GM19240 (cell line): ENCODE measurements around the gene OFD1.

Experiments
- DNase-seq: peaks from one replicate; pipeline ENCODE4 v3.0.0; 2011; ENCODE audit warnings: low spot score; ENCODE audit not compliant: insufficient read length

Gene OFD1, protein sequence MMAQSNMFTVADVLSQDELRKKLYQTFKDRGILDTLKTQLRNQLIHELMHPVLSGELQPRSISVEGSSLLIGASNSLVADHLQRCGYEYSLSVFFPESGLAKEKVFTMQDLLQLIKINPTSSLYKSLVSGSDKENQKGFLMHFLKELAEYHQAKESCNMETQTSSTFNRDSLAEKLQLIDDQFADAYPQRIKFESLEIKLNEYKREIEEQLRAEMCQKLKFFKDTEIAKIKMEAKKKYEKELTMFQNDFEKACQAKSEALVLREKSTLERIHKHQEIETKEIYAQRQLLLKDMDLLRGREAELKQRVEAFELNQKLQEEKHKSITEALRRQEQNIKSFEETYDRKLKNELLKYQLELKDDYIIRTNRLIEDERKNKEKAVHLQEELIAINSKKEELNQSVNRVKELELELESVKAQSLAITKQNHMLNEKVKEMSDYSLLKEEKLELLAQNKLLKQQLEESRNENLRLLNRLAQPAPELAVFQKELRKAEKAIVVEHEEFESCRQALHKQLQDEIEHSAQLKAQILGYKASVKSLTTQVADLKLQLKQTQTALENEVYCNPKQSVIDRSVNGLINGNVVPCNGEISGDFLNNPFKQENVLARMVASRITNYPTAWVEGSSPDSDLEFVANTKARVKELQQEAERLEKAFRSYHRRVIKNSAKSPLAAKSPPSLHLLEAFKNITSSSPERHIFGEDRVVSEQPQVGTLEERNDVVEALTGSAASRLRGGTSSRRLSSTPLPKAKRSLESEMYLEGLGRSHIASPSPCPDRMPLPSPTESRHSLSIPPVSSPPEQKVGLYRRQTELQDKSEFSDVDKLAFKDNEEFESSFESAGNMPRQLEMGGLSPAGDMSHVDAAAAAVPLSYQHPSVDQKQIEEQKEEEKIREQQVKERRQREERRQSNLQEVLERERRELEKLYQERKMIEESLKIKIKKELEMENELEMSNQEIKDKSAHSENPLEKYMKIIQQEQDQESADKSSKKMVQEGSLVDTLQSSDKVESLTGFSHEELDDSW

DNA sequence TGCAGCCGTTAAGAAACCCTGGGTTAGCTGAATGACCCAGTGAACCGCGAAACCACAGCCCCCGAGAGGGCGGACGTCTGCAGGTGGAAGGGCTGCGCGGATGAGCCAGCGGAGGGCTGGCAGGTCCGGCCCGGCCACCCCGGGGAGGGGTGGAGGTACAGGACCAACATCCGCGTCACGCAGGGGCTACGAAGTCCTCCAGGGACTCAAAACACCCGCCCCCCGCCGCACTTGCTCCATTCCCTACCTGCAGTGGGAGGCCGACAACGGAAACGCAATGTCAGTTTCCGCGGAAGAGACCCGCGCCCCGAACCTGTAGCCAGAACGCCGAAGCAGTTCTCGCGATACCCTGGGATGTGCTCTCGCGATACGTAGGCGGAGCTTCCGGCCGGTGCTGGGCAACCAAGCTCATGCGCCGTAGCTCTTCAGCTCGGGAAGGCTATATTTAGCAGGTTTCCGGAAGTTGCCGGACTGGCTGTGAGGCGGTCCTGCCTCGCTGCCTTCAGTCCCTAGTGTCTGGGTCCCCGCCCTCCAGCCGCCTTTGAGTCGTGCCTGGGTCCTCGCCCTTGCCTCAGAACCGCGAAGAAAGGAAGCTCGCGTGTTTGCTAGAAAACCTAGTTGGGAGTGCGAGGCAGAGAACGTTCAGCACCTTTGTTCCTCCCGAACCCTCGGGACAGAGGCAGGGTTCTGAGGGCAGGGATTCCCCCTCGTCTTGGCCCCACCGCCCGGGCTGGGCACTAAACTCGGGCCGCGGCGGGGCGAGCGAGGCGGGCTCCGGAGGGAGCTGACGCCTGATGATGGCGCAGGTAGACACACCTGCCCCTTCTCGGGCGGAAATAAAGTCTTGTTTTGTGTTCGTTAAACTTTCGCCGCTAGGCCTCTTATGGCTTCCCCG lies at the start of gene OFD1, which contains the start of gene TRAPPC2:
Gene OFD1 (plus strand): TSS at position 471 of the 895 bp plus-strand sequence. CDS start 324 bp downstream, at position 795.
Gene TRAPPC2 (minus strand): TSS at position 343 of the 895 bp plus-strand sequence. CDS start 14,657 bp downstream, outside the sequence.
- DNase-seq, result peak; percentile 56

DNA sequence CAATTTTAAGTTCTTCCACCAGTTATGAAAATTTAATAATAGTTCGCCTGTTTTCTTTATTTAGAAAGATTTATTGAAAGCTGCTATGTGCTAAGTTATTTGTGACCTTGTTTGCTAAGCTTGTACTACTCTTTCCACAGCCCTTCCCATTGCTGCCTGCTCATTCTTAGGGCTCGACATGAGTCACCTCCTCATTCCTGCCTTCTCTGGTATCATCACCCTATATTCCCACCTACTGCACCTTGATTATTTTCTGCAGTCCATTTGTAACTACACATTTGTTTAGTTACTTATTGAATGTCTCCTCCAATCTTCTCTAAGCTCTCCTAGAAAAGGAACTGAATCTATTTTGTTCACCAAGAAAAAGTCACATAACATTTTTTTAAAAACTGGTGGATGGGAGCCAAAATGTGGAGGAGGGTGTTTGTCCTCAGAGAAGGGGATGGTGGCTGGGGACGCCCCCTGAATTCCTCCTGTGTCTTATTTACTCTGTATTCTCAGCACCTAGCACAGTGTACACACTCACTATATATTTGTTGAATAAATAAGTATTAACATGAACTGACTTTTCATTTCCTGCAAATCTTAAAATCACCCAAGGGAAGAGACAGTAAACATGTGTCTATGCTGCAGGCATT lies 49.3 kb upstream of the OFD1 start:
- no peak for DNase-seq

DNA sequence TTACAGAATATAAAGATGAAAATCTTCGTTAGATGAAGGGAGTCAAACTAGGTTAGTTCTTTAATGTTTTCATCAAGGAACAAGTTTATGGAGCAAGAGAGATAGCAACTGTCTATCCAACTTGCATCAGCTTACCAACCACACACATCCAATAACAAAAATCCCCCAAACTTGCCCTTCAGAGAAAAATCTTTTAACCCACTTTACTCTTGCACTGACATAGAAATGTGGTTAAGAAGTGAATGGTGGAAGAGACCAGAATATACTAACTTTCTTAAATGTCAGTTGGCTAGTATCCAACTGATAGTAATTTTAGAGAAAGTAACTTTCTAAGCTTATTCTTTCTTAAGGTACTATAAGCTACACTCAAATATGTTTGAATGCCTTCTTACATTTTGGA lies 47.3 kb upstream of the OFD1 start:
- no peak for DNase-seq

DNA sequence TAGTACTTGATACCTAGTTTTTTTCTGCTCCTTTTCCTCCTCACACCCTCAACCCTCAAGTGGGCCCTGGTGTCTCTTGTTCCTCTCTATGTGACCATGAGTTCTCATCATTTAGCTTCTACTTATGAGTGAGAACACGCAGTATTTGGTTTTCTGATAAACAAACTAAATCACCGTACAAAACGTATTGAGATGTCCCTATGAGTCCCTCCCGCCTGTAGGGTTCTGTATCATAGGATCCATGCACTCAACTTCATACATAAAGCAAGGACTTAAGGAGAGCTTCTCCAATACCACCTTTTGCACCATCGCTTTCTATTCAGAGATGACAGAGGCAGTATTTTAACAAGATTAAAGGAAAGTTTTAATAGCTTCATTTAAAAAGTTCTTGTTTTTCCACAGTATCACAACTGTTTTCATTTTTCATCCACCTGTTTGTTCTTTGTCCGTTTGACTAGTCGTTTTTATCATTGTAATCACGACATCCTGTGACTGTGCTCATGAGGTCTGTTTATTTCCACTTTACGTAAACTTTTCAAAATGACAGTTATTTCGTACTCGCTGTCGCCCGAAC lies 46.1 kb upstream of the OFD1 start:
- no peak for DNase-seq

DNA sequence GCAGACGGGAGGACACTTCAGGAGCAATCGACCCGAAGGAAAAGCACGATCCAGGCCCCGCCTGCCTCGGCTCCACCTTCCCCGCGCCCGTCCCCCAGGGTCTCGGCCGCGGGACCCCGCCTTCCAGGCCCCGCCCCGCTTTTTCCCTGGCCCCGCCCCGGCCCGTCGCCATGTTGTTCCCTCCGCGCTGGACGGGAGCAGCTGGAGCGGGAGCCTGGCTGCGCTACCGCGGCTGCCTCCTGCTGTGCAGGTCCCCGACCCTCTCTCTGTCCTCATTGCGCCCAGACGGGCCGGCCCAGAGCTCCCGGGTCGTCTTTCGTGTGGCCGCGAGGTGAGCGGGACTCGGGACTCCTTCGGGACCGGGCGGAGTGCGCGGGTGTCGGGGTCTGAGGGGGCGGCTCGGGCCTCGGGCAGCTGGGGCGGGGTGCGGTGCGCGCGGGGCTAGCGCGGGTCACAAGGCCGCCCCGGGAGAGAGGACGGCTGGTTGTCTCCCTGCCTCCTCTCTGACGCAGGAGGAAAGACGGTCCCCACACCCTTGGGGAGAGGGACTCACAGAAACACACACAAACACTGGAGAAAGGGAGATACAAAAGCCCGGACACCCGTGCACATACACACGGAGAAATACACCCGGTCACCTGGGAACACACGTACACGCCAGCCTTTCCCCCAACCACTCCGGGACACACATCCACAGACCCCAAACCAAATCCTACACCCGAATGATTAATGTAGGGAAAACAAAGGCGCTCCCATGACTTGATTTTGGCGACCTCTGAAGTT lies 45.4 kb upstream of the OFD1 start, which contains the start of gene RAB9A:
Gene RAB9A (plus strand): TSS at position 171 of the 783 bp plus-strand sequence. CDS start 19,619 bp downstream, outside the sequence.
- no peak for DNase-seq

DNA sequence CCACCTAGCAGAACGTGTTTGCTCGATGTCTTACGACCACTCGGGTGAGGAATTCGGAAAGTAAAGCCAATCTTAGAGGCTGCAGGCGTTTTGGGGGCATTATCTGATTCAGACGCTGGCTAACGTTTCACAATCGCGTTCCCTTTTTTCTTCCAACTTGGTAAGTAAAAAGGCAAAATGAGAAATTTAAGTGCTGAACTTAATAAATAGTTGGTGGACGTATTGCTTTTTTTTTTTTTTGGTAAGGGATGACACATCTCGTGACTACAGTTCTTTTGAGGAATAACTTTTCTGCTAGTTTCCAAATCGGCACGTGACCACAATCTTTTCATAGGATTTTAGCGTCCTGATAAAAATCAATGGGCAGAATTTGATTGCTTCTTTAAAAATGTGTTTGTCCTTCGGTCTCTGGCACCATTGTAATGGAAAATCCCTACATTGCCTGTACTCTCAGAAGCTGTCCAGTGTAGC lies 44.8 kb upstream of the OFD1 start:
- no peak for DNase-seq

DNA sequence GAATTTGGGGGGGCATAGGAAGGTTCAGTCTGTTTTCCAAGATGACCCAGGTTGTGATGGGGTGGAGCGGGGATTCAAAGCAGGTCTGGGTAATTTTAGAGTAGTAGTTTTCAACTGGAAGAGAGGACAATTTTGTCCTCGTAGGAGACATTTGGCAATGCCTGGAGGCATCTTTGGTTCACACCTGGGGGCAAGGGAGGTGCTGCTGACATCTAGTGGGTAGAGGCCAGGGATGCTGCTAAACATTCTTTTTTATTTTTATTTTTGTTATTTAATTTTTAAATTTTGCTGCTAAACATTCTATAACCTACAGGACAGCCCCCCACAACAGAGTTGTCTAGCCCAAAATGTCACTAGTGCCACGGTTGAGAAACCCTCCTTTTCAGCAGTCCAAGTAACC lies 43.7 kb upstream of the OFD1 start:
- DNase-seq, result no peak

DNA sequence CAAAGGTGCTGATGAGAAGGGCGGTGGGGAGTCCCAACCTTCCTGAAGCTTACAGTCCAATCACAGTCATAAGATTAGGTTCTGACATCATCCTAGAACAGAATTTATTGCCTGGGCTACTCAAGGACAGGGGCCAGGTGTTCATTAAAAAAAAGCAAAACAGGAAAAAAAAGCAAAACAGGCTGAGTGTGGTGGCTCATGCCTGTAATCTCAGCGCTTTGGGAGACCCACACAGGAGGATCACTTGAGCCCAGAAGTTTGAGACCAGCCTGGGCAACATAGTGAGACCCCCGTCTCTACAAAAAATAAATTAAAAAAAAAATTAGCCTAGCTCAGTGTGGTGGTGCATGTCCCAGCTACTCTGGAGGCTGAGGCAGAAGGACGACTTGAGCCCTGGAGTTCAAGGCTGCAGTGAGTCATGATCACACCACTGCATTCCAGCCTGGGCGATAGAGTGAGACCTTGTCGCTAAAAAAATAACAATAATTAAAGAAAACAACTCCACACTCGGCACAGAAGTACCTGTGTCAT lies 42.6 kb upstream of the OFD1 start:
- no peak for DNase-seq

DNA sequence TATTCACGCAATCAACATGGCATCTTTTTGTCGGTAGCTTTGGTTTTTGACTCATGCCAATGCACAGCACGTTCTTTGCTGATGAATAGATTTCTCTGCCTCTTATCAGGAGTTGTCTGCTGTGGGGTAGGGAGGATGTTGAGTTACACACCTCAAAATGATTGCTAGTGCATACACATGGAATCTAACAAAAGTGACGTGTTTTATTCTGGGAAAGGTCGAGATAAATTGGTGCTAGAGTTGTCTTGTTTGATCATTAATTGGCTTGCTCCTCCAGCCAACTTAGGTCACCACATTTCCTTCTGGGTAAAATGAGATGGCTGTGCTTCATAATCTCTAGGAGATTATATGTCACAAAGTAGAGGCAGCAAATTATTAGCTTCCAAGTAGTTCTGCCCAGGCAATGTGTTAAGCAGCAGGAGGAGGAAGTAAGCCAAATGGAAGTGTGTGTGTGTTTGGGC lies 41.7 kb upstream of the OFD1 start:
- DNase-seq, result no peak

DNA sequence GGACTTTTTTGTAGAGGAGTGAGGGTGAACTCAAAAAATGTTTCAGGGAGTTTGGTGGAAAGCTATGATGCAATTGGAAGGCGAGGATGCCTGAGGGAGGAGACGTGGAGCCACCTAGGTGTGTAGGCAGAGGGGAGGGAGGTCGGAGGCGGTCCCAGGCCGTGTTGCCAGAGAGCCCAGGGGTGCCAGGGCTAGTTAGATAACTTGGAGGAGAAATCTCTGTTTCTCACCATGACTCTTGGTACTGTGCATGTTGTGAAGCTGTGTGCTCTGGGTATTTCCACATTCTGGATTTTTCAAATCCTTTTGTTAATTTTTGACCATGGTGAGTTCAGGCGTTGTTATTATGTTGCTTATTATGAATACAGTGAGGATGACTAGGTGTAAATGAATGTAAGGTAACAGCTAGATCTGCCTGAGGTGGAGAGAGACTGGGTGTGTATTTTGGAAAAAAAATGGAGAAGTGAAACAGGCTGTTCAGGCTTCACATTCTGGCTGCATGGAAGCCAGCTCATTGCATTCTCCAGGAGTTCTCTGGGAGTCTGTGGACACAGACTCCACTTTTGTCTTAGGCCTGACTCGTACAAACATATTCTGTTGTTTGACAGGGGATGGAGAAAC lies 41.1 kb upstream of the OFD1 start:
- DNase-seq, result no peak

DNA sequence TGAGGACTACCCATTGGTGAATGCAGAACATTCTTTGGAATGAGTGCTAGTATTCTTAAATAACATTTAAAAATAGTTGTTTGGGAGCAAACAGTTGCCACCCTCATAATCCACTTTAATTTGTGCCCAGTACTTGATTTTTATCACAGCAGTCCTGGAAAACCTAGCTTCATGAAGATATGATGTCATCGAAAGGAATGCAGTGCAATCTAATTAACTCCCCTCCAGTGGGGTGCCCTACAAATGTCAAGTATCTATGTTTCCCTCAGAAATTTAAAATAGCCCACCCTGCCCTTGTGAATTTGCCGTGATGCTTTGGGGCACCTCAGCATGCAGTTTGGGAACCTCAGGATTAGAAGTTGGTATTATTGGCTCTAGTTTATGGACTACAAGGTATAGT lies 40.2 kb upstream of the OFD1 start:
- no peak for DNase-seq

DNA sequence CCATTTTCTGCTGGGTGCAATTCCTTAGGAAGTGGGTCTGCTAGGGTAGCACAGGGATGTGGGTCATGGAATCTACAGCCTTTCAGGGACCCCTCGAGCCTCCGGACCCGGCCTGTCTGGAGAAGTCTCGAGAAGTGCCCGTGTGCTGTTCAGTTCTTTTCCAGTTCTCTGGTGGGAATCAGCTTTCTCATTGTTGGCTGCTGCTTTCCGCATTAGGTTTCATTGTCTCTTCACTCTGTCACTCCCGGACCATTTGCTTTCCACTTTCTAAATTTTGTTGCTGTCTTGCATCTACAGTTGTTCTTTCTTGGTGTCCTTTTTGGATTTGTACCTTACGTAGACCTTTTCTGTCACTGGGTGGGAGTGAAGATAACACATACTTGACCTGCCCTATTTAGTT lies 39.6 kb upstream of the OFD1 start:
- DNase-seq, result no peak

DNA sequence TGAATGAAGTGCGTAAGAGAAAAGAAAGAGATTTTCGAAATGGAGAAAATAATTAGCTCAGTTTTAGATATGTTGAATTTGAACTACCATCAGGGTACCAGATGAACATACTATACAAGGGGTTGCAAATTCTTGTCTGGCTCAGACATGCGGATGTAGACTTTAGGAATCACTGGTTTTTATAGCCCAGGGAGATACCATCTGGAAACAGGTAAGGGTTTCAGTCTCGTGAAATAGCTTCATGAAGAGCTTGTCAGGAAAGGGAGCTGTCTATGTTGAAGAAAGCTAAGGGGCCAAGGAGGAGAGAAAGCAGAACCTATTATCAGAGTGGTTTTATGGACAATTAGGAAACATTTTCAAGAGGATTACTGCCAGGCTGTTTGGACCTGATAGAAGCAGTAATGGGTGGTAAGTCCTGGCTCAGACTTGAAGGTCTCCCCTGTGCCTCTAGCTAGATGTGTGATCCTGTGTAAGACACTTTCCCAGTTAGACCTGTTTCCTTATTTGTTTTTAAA lies 38.9 kb upstream of the OFD1 start:
- no peak for DNase-seq

DNA sequence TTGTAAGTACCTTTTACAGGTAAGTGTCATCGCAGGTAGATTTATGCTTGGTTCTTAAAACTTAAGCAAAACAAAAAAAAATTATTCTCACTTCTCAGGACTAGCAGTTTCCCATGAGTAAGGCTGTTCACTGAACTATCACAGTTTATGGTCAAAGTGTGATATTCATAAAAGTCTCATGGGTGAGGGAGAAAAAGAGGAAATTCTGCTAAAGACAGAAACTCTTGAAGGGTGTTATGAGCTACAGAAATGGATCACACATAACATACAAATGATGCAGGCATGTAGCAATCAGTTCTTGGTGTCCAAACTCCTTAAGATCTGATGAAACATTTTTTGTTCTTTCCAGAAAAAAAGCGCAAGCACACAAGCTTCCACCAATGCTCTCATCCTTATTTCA lies 37.1 kb upstream of the OFD1 start:
- no peak for DNase-seq

DNA sequence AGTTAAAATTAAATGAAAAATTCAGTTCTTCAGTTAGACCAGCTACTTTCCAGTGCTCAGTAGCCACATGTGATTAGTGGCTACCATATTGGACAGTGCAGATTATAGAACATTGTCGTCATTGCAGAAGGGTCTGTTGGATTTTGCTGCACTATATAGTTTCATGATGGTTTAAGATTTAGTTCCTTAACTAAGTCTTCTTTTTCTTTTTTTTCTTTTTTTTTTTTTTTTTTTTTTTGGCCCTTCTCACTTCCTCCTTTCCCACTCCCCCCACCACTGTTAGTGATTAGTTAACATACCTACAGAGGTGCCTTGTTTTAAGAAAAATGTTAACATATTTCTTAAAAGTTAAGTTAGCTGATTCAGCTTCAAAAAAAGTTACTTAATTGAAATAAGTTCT lies 36.6 kb upstream of the OFD1 start:
- DNase-seq, result no peak

DNA sequence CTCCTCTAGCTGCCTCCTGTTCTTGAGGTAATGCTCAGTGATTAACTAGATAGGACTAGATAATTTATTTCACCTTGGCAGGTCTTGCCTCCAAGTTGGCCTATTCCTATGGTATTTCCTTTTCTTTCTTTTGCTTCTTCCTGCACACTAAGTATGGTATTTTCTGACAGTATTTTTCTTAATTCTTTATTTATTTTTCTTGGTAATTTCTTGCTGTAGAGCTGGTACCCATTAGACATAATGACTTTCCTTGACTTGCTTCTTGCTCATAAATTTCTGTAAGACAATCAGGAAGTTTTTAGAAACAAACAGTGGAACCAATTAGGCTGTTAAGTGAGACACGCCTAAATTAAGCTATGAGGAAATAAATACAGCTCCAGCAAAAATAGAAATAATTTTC lies 36.1 kb upstream of the OFD1 start:
- DNase-seq, result no peak

DNA sequence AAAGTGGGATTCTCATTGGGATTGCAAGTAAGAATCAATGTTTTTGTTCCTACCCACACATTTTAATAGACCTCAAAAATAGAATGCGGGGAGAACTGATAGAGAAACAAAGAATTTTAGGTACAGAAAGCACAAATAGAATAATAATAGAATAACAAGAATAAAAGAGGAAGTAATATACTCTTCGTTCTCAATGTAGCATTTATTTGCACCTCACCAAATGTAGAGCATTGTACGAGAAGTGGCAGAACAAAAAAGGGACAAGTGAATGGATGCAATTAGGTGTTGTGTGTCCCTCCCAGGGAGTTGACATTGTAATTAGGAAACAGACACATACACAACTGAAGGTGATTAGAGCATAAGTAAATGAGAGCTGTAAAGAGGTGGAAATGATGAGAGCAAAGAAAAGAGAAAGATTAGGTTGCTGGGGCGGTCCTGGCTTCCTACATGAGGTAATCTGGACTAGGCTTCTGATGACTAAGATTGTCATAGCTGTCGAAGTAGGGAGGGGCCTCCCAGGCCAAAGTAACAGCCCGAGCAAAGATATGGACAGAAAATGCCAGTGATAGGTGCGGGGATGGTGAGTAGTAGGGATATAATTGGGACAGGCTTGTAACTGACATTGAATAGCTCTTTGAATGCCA lies 35.2 kb upstream of the OFD1 start:
- DNase-seq, result no peak

DNA sequence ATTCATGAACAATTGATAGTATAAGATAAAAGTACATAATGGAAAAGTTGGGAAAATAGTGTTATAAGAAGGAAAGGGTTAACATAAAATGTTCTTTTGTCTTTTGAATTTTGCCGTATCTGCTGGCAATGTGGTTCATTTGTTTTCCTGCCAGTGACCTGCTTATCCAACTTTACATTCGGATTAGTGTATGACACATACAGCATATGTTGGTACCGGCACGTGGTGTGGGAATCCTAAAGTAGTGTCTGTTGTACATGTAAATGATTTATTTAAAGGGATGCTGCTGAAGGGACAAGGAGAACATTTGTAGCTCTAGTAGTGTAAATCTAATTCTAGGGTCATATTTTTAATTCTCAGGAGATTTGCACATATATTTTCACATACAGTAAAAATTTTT lies 34.2 kb upstream of the OFD1 start:
- no peak for DNase-seq
